ENCODE data around the gene CTNNA3. TPM values are rescaled to one million over a fixed set of nuclear protein-coding genes. Genes with fewer than 3 reads are reported as not detected.

Gene CTNNA3
- total RNA-seq, 1 donor from 2014 or later = 0.46 TPM

GRCh38 chr10:66880826-66881225, 815.2 kb downstream of the CTNNA3 start:
- TF ChIP-seq, protein P1, sequence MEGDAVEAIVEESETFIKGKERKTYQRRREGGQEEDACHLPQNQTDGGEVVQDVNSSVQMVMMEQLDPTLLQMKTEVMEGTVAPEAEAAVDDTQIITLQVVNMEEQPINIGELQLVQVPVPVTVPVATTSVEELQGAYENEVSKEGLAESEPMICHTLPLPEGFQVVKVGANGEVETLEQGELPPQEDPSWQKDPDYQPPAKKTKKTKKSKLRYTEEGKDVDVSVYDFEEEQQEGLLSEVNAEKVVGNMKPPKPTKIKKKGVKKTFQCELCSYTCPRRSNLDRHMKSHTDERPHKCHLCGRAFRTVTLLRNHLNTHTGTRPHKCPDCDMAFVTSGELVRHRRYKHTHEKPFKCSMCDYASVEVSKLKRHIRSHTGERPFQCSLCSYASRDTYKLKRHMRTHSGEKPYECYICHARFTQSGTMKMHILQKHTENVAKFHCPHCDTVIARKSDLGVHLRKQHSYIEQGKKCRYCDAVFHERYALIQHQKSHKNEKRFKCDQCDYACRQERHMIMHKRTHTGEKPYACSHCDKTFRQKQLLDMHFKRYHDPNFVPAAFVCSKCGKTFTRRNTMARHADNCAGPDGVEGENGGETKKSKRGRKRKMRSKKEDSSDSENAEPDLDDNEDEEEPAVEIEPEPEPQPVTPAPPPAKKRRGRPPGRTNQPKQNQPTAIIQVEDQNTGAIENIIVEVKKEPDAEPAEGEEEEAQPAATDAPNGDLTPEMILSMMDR (conservative IDR thresholded peaks at IDR 0.05; ENCODE audit: low read depth, low read length) = no peak
- no peak overlapping the region for H3K4me3 ChIP-seq (ENCODE audit: low read depth, low read length)
- DNase-seq (ENCODE audit: low read depth) = no peak

DNA sequence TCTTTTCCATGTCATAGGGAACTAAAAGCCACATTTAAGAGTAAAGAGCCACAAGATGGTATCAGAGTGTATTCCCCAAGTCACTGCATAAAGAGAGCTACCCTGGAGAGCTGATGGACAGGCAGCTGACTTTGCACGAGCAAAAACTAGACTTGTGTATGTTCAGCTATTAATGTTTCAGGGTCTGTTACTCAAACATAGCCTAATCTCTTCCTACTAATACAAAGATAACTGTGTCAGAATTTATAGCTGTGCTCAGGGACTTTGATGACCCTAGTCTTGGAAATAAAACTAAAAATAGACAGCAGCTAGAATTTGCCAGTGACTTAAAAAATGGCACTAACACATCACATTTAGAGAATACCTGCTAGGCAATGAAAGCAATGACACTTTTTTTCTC, 815.7 kb downstream of the CTNNA3 start:
- H3K4me3 ChIP-seq (ENCODE audit: low read depth, low read length) = no peak overlapping the region
- DNase-seq (ENCODE audit: low read depth) = no peak
- TF ChIP-seq, protein P1 (conservative IDR thresholded peaks at IDR 0.05; ENCODE audit: low read depth, low read length) = no peak

- TF ChIP-seq, protein P1 (conservative IDR thresholded peaks at IDR 0.05; ENCODE audit: low read depth, low read length) = no peak
- no peak overlapping the region for H3K4me3 ChIP-seq (ENCODE audit: low read depth, low read length)
- DNase-seq (ENCODE audit: low read depth) = no peak
Observed at GRCh38 chr10:66877361-66877760, 818.6 kb downstream of the CTNNA3 start.

- TF ChIP-seq, protein P1 (conservative IDR thresholded peaks at IDR 0.05; ENCODE audit: low read depth, low read length) = no peak
- DNase-seq (ENCODE audit: low read depth) = no peak
- no peak overlapping the region for H3K4me3 ChIP-seq (ENCODE audit: low read depth, low read length)
Observed at GRCh38 chr10:66869635-66870034, 826.4 kb downstream of the CTNNA3 start.

DNA sequence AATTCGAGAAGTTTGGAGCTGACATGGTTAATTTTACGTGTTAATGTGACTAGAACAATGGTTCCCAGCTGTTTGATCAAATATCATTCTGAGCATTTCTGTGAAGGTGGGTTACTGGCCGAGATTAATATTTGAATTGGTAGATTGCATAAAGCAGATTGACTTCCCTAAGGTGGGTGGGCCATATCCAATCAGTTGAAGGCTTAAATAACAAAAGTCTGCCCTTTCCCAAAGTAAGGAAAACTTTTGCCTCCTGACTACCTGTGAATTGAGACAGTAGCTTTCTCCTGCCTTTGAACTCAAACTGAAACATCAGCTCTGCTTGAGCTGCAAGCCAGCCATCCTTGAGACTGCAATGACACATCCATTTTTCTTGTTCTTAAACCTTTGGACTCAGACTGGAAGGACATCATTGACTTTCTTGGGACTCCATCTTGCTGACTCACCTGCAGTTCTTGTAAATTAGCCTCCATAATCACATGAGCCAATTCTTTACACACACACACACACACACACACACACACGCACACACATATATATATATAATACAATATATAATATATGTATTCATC, 833.2 kb downstream of the CTNNA3 start:
- DNase-seq (ENCODE audit: low read depth) = peak; percentile 1
- TF ChIP-seq, protein P1 (conservative IDR thresholded peaks at IDR 0.05; ENCODE audit: low read depth, low read length) = no peak
- H3K4me3 ChIP-seq (ENCODE audit: low read depth, low read length) = no peak overlapping the region

GRCh38 chr10:66860376-66860945, 835.5 kb downstream of the CTNNA3 start:
- no peak for DNase-seq (ENCODE audit: low read depth)
- TF ChIP-seq, protein P1 (conservative IDR thresholded peaks at IDR 0.05; ENCODE audit: low read depth, low read length) = no peak
- H3K4me3 ChIP-seq (ENCODE audit: low read depth, low read length) = no peak overlapping the region

DNA sequence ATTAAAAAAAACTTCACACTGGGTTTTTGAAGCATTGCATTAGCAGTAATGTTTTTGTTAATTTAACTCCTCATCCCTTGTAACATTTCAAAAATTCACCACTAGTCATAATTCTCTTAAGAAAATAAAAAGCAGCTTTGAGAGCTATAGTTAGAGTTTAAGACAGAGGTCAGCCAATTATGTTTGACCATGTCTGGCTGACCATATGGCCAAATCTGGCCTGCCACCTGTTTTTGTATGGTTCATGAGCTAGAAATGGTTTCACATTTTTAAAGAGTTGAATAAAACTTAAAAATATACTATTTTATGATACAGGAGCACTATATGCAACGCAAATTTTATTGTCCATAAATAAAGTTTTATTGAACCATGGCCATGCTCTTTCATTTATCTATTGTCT, 843.2 kb downstream of the CTNNA3 start:
- no peak overlapping the region for H3K4me3 ChIP-seq (ENCODE audit: low read depth, low read length)
- DNase-seq (ENCODE audit: low read depth) = no peak
- TF ChIP-seq, protein P1 (conservative IDR thresholded peaks at IDR 0.05; ENCODE audit: low read depth, low read length) = no peak
